Measurements from ENCODE around the gene GUCY1A1.

GUCY1A1 gene, protein sequence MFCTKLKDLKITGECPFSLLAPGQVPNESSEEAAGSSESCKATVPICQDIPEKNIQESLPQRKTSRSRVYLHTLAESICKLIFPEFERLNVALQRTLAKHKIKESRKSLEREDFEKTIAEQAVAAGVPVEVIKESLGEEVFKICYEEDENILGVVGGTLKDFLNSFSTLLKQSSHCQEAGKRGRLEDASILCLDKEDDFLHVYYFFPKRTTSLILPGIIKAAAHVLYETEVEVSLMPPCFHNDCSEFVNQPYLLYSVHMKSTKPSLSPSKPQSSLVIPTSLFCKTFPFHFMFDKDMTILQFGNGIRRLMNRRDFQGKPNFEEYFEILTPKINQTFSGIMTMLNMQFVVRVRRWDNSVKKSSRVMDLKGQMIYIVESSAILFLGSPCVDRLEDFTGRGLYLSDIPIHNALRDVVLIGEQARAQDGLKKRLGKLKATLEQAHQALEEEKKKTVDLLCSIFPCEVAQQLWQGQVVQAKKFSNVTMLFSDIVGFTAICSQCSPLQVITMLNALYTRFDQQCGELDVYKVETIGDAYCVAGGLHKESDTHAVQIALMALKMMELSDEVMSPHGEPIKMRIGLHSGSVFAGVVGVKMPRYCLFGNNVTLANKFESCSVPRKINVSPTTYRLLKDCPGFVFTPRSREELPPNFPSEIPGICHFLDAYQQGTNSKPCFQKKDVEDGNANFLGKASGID

GRCh38 chr4:155666344-155667221 is at the start of gene GUCY1A1:
TSS of gene GUCY1A1 (plus strand) at chr4:155666848. CDS start at chr4:155696868, 30,020 bp downstream.
- Histone ChIP-seq H3K79me2 (ENCODE audit: insufficient read depth, low read length) (no peaks in the 10 kb centered on the region), H3K4me2 (ENCODE audit: low read length) (no peak within 1 kb of the TSS), H3F3A (ENCODE audit: insufficient read depth, low read length) (no peaks in the 10 kb centered on the region), H3K4me1 (ENCODE audit: insufficient read depth, low read length, severe bottlenecking) (no peaks in the 10 kb centered on the region), H3K27me3 (ENCODE audit: insufficient read depth, low read length) (no peaks in the 10 kb centered on the region), H2AFZ (ENCODE audit: low read length) (no peak within 1 kb of the TSS), H3K9me2 (ENCODE audit: low read depth, low read length) (no peaks in the 10 kb centered on the region), H3K9me3 (ENCODE audit: low read length) (no peaks in the 10 kb centered on the region), H3K4me3 (ENCODE audit: low read depth, low read length, poor library complexity, severe bottlenecking) (no peak within 1 kb of the TSS), H4K20me1 (ENCODE audit: insufficient read depth, low read length) (no peaks in the 10 kb centered on the region), H3K9ac (ENCODE audit: low read length) (no peak within 1 kb of the TSS), H3K27ac (ENCODE audit: low read depth, low read length, poor library complexity, severe bottlenecking) (no peak within 1 kb of the TSS), H3K36me3 (ENCODE audit: insufficient read depth, low read length) (no peaks in the 10 kb centered on the region)
- no peak for TF ChIP-seq EZH2 (IDR thresholded peaks at IDR 0.05; ENCODE audit: borderline replicate concordance, low read length)
- TF ChIP-seq, protein P1, sequence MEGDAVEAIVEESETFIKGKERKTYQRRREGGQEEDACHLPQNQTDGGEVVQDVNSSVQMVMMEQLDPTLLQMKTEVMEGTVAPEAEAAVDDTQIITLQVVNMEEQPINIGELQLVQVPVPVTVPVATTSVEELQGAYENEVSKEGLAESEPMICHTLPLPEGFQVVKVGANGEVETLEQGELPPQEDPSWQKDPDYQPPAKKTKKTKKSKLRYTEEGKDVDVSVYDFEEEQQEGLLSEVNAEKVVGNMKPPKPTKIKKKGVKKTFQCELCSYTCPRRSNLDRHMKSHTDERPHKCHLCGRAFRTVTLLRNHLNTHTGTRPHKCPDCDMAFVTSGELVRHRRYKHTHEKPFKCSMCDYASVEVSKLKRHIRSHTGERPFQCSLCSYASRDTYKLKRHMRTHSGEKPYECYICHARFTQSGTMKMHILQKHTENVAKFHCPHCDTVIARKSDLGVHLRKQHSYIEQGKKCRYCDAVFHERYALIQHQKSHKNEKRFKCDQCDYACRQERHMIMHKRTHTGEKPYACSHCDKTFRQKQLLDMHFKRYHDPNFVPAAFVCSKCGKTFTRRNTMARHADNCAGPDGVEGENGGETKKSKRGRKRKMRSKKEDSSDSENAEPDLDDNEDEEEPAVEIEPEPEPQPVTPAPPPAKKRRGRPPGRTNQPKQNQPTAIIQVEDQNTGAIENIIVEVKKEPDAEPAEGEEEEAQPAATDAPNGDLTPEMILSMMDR (IDR thresholded peaks at IDR 0.05; ENCODE audit: low read length), result no peak

DNA sequence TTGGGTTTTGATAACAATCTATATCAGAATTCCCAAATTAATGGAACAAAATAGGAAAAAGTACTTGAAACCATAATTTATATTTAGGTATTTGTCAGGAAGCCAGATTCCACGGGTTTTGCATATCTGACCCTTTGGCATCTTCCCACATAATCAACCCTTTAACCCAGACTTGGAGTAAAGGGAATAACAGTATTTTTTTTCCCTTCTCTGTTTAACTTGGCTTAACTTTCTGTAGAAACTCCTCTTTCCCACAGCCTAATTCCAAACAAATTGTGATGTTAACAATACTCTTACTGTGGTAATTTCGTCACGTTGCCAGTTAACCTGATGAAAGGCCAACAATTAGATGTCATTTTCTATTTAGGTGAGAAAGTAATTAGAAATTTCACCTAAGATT is 49.4 kb upstream of the GUCY1A1 start:
- H3K36me3 ChIP-seq (ENCODE audit: insufficient read depth, low read length), result no peaks in the 10 kb centered on the region
- H3K4me2 ChIP-seq (ENCODE audit: low read length), result no peak overlapping the region
- H3K9ac ChIP-seq (ENCODE audit: low read length), result no peak overlapping the region
- no peaks in the 10 kb centered on the region for H3K9me3 ChIP-seq (ENCODE audit: low read length)
- H3K9me2 ChIP-seq (ENCODE audit: low read depth, low read length), result no peaks in the 10 kb centered on the region
- no peaks in the 10 kb centered on the region for H3F3A ChIP-seq (ENCODE audit: insufficient read depth, low read length)
- no peaks in the 10 kb centered on the region for H3K79me2 ChIP-seq (ENCODE audit: insufficient read depth, low read length)
- no peaks in the 10 kb centered on the region for H4K20me1 ChIP-seq (ENCODE audit: insufficient read depth, low read length)
- TF ChIP-seq, protein P1 (IDR thresholded peaks at IDR 0.05; ENCODE audit: low read length), result no peak
- no peak for TF ChIP-seq EZH2 (IDR thresholded peaks at IDR 0.05; ENCODE audit: borderline replicate concordance, low read length)
- H3K27me3 ChIP-seq (ENCODE audit: insufficient read depth, low read length), result no peaks in the 10 kb centered on the region
- no peak overlapping the region for H2AFZ ChIP-seq (ENCODE audit: low read length)
- H3K4me3 ChIP-seq (ENCODE audit: low read depth, low read length, poor library complexity, severe bottlenecking), result no peak overlapping the region
- no peaks in the 10 kb centered on the region for H3K4me1 ChIP-seq (ENCODE audit: insufficient read depth, low read length, severe bottlenecking)
- no peak overlapping the region for H3K27ac ChIP-seq (ENCODE audit: low read depth, low read length, poor library complexity, severe bottlenecking)

GRCh38 chr4:155618183-155618838 is 48.3 kb upstream of the GUCY1A1 start:
- Histone ChIP-seq H3K4me3 (ENCODE audit: low read depth, low read length, poor library complexity, severe bottlenecking) (no peak overlapping the region), H3F3A (ENCODE audit: insufficient read depth, low read length) (no peaks in the 10 kb centered on the region), H3K9ac (ENCODE audit: low read length) (no peak overlapping the region), H3K27ac (ENCODE audit: low read depth, low read length, poor library complexity, severe bottlenecking) (no peak overlapping the region), H3K79me2 (ENCODE audit: insufficient read depth, low read length) (no peaks in the 10 kb centered on the region), H3K9me3 (ENCODE audit: low read length) (no peaks in the 10 kb centered on the region), H2AFZ (ENCODE audit: low read length) (no peak overlapping the region), H3K4me1 (ENCODE audit: insufficient read depth, low read length, severe bottlenecking) (no peaks in the 10 kb centered on the region), H3K27me3 (ENCODE audit: insufficient read depth, low read length) (no peaks in the 10 kb centered on the region), H4K20me1 (ENCODE audit: insufficient read depth, low read length) (no peaks in the 10 kb centered on the region), H3K4me2 (ENCODE audit: low read length) (no peak overlapping the region), H3K9me2 (ENCODE audit: low read depth, low read length) (no peaks in the 10 kb centered on the region), H3K36me3 (ENCODE audit: insufficient read depth, low read length) (no peaks in the 10 kb centered on the region)
- TF ChIP-seq, protein P1 (IDR thresholded peaks at IDR 0.05; ENCODE audit: low read length), result no peak
- no peak for TF ChIP-seq EZH2 (IDR thresholded peaks at IDR 0.05; ENCODE audit: borderline replicate concordance, low read length)
